ENCODE results near the gene CHAF1A.

The CHAF1A gene

GRCh38 chr19:4373013-4373367 is 29.4 kb upstream of the CHAF1A start:
- H3K4me3 ChIP-seq (ENCODE audit: low read depth in 1 of 2, low read length in 1 of 2) = no peak overlapping the region
- H3K27me3 ChIP-seq = no peaks in the 10 kb centered on the region
- H3K4me1 ChIP-seq (ENCODE audit: control insufficient read depth in 1 of 2, insufficient read depth in 1 of 2, low read depth in 1 of 2, low read length in 1 of 2) = peaks cover 78 to 81% of the 10 kb centered on the region in 2 experiments
- H3K36me3 ChIP-seq = peaks cover 8% of the 10 kb centered on the region
- TF ChIP-seq CTCF (IDR thresholded peaks at IDR 0.05) = no peak
- no peaks in the 10 kb centered on the region for H3K9me3 ChIP-seq
- peak overlapping the region; percentile 88 for H3K27ac ChIP-seq

- no peaks in the 10 kb centered on the region for H3K9me3 ChIP-seq
- no peaks in the 10 kb centered on the region for H3K27me3 ChIP-seq
- no peak for TF ChIP-seq CTCF (IDR thresholded peaks at IDR 0.05)
- H3K36me3 ChIP-seq = peaks cover 11% of the 10 kb centered on the region
- H3K4me3 ChIP-seq (ENCODE audit: low read depth in 1 of 2, low read length in 1 of 2) = peak overlapping the region in 1 of 2 experiments; percentile 22
- H3K4me1 ChIP-seq (ENCODE audit: control insufficient read depth in 1 of 2, insufficient read depth in 1 of 2, low read depth in 1 of 2, low read length in 1 of 2) = peaks cover 72 to 73% of the 10 kb centered on the region in 2 experiments
- peak overlapping the region; percentile 88 for H3K27ac ChIP-seq
Measured at GRCh38 chr19:4373601-4374497, 28.6 kb upstream of the CHAF1A start.

GRCh38 chr19:4374498-4375163 is 27.8 kb upstream of the CHAF1A start:
- no peaks in the 10 kb centered on the region for H3K9me3 ChIP-seq
- peak overlapping the region in 1 of 2 experiments; percentile 22 for H3K4me3 ChIP-seq (ENCODE audit: low read depth in 1 of 2, low read length in 1 of 2)
- no peak for TF ChIP-seq CTCF (IDR thresholded peaks at IDR 0.05)
- H3K27me3 ChIP-seq = no peaks in the 10 kb centered on the region
- H3K4me1 ChIP-seq (ENCODE audit: control insufficient read depth in 1 of 2, insufficient read depth in 1 of 2, low read depth in 1 of 2, low read length in 1 of 2) = peaks cover 72% of the 10 kb centered on the region in 2 experiments
- peak overlapping the region; percentile 88 for H3K27ac ChIP-seq
- H3K36me3 ChIP-seq = peaks cover 11% of the 10 kb centered on the region

- no peak for TF ChIP-seq CTCF (IDR thresholded peaks at IDR 0.05)
- H3K9me3 ChIP-seq = no peaks in the 10 kb centered on the region
- H3K4me3 ChIP-seq (ENCODE audit: low read depth in 1 of 2, low read length in 1 of 2) = no peak overlapping the region
- peaks cover 11% of the 10 kb centered on the region for H3K36me3 ChIP-seq
- no peaks in the 10 kb centered on the region for H3K27me3 ChIP-seq
- peaks cover 72% of the 10 kb centered on the region in 2 experiments for H3K4me1 ChIP-seq (ENCODE audit: control insufficient read depth in 1 of 2, insufficient read depth in 1 of 2, low read depth in 1 of 2, low read length in 1 of 2)
- H3K27ac ChIP-seq = peak overlapping the region; percentile 88
Measured at GRCh38 chr19:4375164-4376027, 27.0 kb upstream of the CHAF1A start.

- Histone ChIP-seq H3K4me3 (ENCODE audit: low read depth in 1 of 2, low read length in 1 of 2) (no peak overlapping the region), H3K27me3 (no peaks in the 10 kb centered on the region), H3K4me1 (ENCODE audit: control insufficient read depth in 1 of 2, insufficient read depth in 1 of 2, low read depth in 1 of 2, low read length in 1 of 2) (peaks cover 69 to 72% of the 10 kb centered on the region in 2 experiments), H3K27ac (peak overlapping the region; percentile 88), H3K9me3 (no peaks in the 10 kb centered on the region), H3K36me3 (peaks cover 11% of the 10 kb centered on the region)
- no peak for TF ChIP-seq CTCF (IDR thresholded peaks at IDR 0.05)
Measured at GRCh38 chr19:4376028-4376670, 26.3 kb upstream of the CHAF1A start.

Measured in neutrophil (primary cell).